HepG2 (cell line): ENCODE results near the gene DIMT1. TPM values are rescaled to one million over a fixed set of nuclear protein-coding genes. Genes with fewer than 3 reads are reported as not detected.

Experiments
- ATAC-seq: fragments of 200-7000 bp; cut with Tn5 transposase; 3 replicates; pipeline ENCODE4 v1.9.1; 2020; ENCODE audit warnings: mild to moderate bottlenecking, moderate library complexity
- BruUV-seq: library from RNA; stranded (reverse); fragments of 400-500 nt; replicated peaks from 2 replicates; lab custom pipeline; 2021; lab: Mats Ljungman, UMichigan
- CTCF ChIA-PET: fragments of 300-600 bp; formaldehyde crosslinking; extraction: SDS; loops from one replicate; lab custom pipeline; 2021; ENCODE audit warnings: low total read pairs, inconsistent platforms, low intra/inter-chr PET ratio; lab: Yijun Ruan, JAX
- POLR2A ChIA-PET: fragments of 350-600 bp; sonication (Branson Sonifier 250); formaldehyde crosslinking; loops from one replicate; lab custom pipeline; 2020; ENCODE audit warnings: antibody characterized with exemption, inconsistent platforms; lab: Yijun Ruan, JAX
- DNase-seq: peaks from one replicate; pipeline ENCODE4 v3.0.0-alpha.2; 2015; ENCODE audit warnings: low spot score
- FAIRE-seq: peaks from 3 replicates; lab custom pipeline; 2011; peaks lifted over from hg19 to GRCh38; lab: Jason Lieb, UNC
- H2AFZ ChIP-seq: one replicate; pipeline ENCODE4 v1.6.1; 2011; ENCODE audit warnings: low read length, inconsistent platforms
- H3K27ac ChIP-seq: fragments of 300-600 bp; 3 replicates; pipeline ENCODE4 v1.8.0; 2011; ENCODE audit warnings: mixed run types, mild to moderate bottlenecking, mixed read lengths, low read length, inconsistent platforms; ENCODE audit not compliant: insufficient read depth; ENCODE audit errors: extremely low read length
- H3K27me3 ChIP-seq, 2 experiments: fragments of 200-600 bp in 1 of 2; 2 replicates in 1 of 2; 3 replicates in 1 of 2; pipeline versions ENCODE4 v1.6.0 to v1.8.0; 2011; ENCODE audit warnings: low read length in 2 of 2, mild to moderate bottlenecking in 2 of 2, moderate library complexity in 2 of 2, inconsistent platforms in 1 of 2; ENCODE audit not compliant: insufficient read depth in 2 of 2, control insufficient read depth in 1 of 2
- H3K36me3 ChIP-seq, 2 experiments: fragments of 200-600 bp in 1 of 2; replicated peaks in 1 of 2; 2 replicates in 1 of 2; 3 replicates in 1 of 2; pipeline versions ENCODE4 v1.5.1 to v1.8.0; 2011; ENCODE audit warnings: low read length in 2 of 2, inconsistent platforms in 1 of 2; ENCODE audit not compliant: insufficient read depth in 2 of 2, control insufficient read depth in 1 of 2
- H3K4me1 ChIP-seq: 2 replicates; pipeline ENCODE4 v1.5.1; 2012; ENCODE audit warnings: low read length, inconsistent platforms; ENCODE audit not compliant: insufficient read depth
- H3K4me2 ChIP-seq: 2 replicates; pipeline ENCODE4 v1.6.0; 2011; ENCODE audit warnings: low read depth, low read length, inconsistent platforms
- H3K4me3 ChIP-seq, 3 experiments: fragments of 200-600 bp in 1 of 3; sonication (generic), shearing (Covaris generic) in 1 of 3; replicated peaks in 1 of 3; 2 replicates each; pipeline ENCODE4 v1.5.1; 2011 to 2016; ENCODE audit warnings: low read length in 3 of 3, inconsistent platforms in 2 of 3, low read depth in 2 of 3, mild to moderate bottlenecking in 2 of 3, control low read depth in 1 of 3, mixed read lengths in 1 of 3; ENCODE audit not compliant: insufficient read depth in 1 of 3
- H3K79me2 ChIP-seq: one replicate; pipeline ENCODE4 v1.6.1; 2011; ENCODE audit warnings: low read length, inconsistent platforms; ENCODE audit not compliant: insufficient read depth
- H3K9ac ChIP-seq: 2 replicates; pipeline ENCODE4 v1.6.0; 2011; ENCODE audit warnings: mild to moderate bottlenecking, low read depth, low read length, inconsistent platforms; ENCODE audit not compliant: insufficient read depth
- H3K9me3 ChIP-seq: 2 replicates; pipeline ENCODE4 v1.5.1; 2012; ENCODE audit warnings: mild to moderate bottlenecking, low read length
- H4K20me1 ChIP-seq: 2 replicates; pipeline ENCODE4 v1.6.0; 2011; ENCODE audit warnings: inconsistent platforms, mild to moderate bottlenecking, low read length, moderate library complexity; ENCODE audit not compliant: insufficient read depth
- BORCS8-MEF2B ChIP-seq: sonication (generic); formaldehyde crosslinking; IDR thresholded peaks from 2 replicates; pipeline ENCODE4 v1.8.0; 2022; ENCODE audit warnings: mild to moderate bottlenecking, missing genetic modification reagents
- CHD4 ChIP-seq: fragments of 200-600 bp; sonication (generic); IDR thresholded peaks from 2 replicates; pipeline ENCODE4 v1.7.0; 2017; ENCODE audit warnings: mild to moderate bottlenecking, low read length, borderline replicate concordance
- DNMT3B ChIP-seq: conservative IDR thresholded peaks from 2 replicates; pipeline ENCODE4 v1.6.1; 2016; ENCODE audit warnings: missing biosample characterization, control low read depth
- KAT7 ChIP-seq: IDR thresholded peaks from 2 replicates; pipeline ENCODE4 v1.6.1; 2018; ENCODE audit warnings: borderline replicate concordance, missing compliant biosample characterization
- KLF15 ChIP-seq: sonication (generic); formaldehyde crosslinking; IDR thresholded peaks from 2 replicates; pipeline ENCODE4 v1.8.1; 2023; ENCODE audit warnings: borderline replicate concordance, mild to moderate bottlenecking, inconsistent platforms, missing genetic modification reagents, mixed read lengths
- MATR3 ChIP-seq: sonication (generic); formaldehyde crosslinking; IDR thresholded peaks from 2 replicates; pipeline ENCODE4 v1.4.0; 2020; ENCODE audit warnings: missing genetic modification reagents
- MXI1 ChIP-seq: IDR thresholded peaks from 3 replicates; pipeline ENCODE4 v1.6.1; 2012; ENCODE audit warnings: low read depth, low read length, inconsistent platforms, borderline replicate concordance
- SIN3A ChIP-seq: IDR thresholded peaks from 2 replicates; pipeline ENCODE4 v1.6.1; 2011; ENCODE audit warnings: low read depth, mild to moderate bottlenecking, control low read depth, low read length, borderline replicate concordance
- SRSF9 ChIP-seq: fragments of 200-400 bp; formaldehyde crosslinking; IDR thresholded peaks from 2 replicates; pipeline ENCODE4 v1.6.1; 2018; ENCODE audit warnings: borderline replicate concordance, mild to moderate bottlenecking, low read depth, low read length; ENCODE audit not compliant: insufficient read depth, poor library complexity, severe bottlenecking
- ZGPAT ChIP-seq: IDR thresholded peaks from 2 replicates; pipeline ENCODE4 v1.6.1; 2016; ENCODE audit warnings: mild to moderate bottlenecking
- ZNF446 ChIP-seq: sonication (generic); formaldehyde crosslinking; IDR thresholded peaks from 2 replicates; pipeline ENCODE4 v1.5.0; 2020; ENCODE audit warnings: mild to moderate bottlenecking, missing genetic modification reagents
- ZNF512 ChIP-seq: sonication (generic); formaldehyde crosslinking; IDR thresholded peaks from 2 replicates; pipeline ENCODE4 v1.4.0; 2020; ENCODE audit warnings: mild to moderate bottlenecking, missing genetic modification reagents
- ZNF879 ChIP-seq: sonication (generic); formaldehyde crosslinking; IDR thresholded peaks from 2 replicates; pipeline ENCODE4 v1.8.1; 2023; ENCODE audit warnings: missing genetic modification reagents
- in situ Hi-C: cut with HindIII; loops from 2 replicates; pipeline ENCODE4 v1.10.0; 2017; ENCODE audit warnings: low pct_unique_long_range_greater_than_20kb; ENCODE audit not compliant: extremely low pct_ligation_motif_present
- intact Hi-C: fragments of 100-400 bp; cut with micrococcal nuclease; formaldehyde crosslinking; loops from one replicate; pipeline ENCODE4 v1.10.0; 2022; ENCODE audit not compliant: unreplicated experiment
- polyA plus RNA-seq, 8 experiments: library from polyadenylated mRNA; depleted of rRNA in 3 of 8; stranded (reverse) in 7 of 8; unstranded in 1 of 8; fragments of >200 nt; fragmentation: Illumina TruSeq in 4 of 8; extraction: Trizol in 4 of 8; gene quantifications; 2 replicates each; pipeline versions ENCODE4 v1.2.1 to v1.2.3, GENCODE V29; 2011 to 2016; ENCODE audit warnings: low read depth in 4 of 8, missing spikeins in 1 of 8, mixed read lengths in 1 of 8; ENCODE audit not compliant: insufficient read depth in 1 of 8
- total RNA-seq, 5 experiments: library from RNA; depleted of rRNA; stranded (reverse); fragments of >200 nt; fragmentation: Illumina TruSeq; extraction: Trizol; gene quantifications; 2 replicates each; pipeline ENCODE4 v1.2.3, GENCODE V29; 2016; ENCODE audit warnings: low read depth in 1 of 5
- TF ChIP-seq, protein P1 (sequence below): sonication (generic); formaldehyde crosslinking; IDR thresholded peaks from 2 replicates; pipeline ENCODE4 v1.5.0; 2020; ENCODE audit warnings: mild to moderate bottlenecking, missing genetic modification reagents, moderate library complexity

The DIMT1 gene
- total and polyA plus RNA-seq, 2 of the 13 experiments (the other 11 are each of a cell fraction or from before 2014, with no cell fraction given): 16.1 to 35.2 TPM

DNA sequence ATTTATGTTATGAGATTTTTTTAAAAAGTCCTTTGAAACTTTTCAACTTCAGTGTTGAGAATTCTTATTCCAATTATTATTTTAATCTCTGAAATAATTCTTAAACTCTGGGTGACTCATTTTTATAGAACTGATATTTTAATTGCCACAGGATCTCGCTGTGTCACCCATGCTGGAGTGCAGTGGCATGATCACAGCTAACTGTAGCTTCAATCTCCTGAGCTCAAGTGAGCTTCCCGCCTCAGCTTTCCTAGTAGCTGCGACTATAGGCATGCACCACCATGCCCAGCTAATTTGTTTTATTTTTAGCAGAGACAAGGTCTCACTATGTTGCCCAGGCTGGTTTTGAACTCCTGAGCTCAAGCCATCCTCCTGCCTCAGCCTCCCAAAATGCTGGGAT, 41.0 kb downstream of the DIMT1 start (continued):
- TF ChIP-seq ZNF512 (CRISPR knock-in tag) (no peak), BORCS8-MEF2B (no peak), CHD4 (no peak), KAT7 (CRISPR knock-in tag) (no peak), SIN3A (no peak)

DNA sequence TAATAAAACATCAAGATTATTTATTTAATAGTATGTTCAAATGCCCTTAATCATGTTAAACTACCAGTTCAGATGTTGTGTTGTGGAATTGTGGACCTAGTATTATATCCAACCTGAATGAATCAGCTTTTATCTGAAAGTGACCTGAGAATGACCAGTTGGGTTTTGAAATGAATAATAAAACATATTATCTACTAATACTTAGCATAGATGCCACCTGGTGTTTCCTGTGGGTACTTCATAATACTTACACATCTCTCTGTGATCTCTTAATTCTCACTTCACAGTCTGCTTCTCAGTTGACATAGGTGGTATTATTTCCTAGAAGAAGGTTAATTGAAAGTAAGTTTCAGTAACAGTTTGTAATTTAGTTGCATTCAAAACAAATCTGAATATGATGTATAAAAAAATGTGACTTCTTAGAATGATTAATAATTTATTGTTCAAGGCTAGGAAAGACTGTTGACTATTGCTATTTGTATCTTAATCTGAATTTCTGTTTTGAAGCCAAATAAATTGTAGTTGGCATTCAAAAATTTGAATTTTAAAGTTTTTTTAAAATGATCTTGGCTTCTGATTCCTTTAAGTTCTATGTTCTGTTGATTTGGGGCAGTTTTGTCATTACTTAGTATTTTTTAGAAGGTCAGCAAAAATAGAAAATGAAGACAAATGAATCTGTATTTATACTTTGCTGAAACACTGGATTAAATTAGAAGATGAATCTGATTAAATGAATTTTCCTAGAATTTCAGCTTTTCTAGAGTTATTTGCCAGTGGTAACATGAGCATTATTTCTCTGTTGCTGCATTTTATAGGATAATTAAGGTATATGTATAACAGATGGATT, 49.5 kb downstream of the DIMT1 start:
- ATAC-seq (peak; percentile 68), DNase-seq (peak; percentile 51), FAIRE-seq (no peak)
- Histone ChIP-seq H3K27ac (no peak overlapping the region), H3K36me3 (peaks cover 0 to 15% of the 10 kb centered on the region in 2 experiments; a peak in 3 of 5 replicates), H3K27me3 (no peaks in the 10 kb centered on the region), H3K4me3 (no peak overlapping the region), H3K4me2 (no peak overlapping the region), H3K9ac (no peak overlapping the region), H3K79me2 (no peaks in the 10 kb centered on the region), H4K20me1 (no peaks in the 10 kb centered on the region), H3K4me1 (no peaks in the 10 kb centered on the region), H3K9me3 (no peaks in the 10 kb centered on the region), H2AFZ (no peak overlapping the region)
- no TSS peak for BruUV-seq
- in situ Hi-C loops: no loop called here
- CTCF ChIA-PET: interaction anchor here (1.2 to 1.5 kb wide), 2 partner anchors 63 to 129 kb away, joined by 5 to 7 read pairs; no protein-coding TSS in a partner anchor
- intact Hi-C loops: loop anchor here (1.0 kb wide), 2 partner anchors 62 to 129 kb away; no protein-coding TSS in a partner anchor
- POLR2A ChIA-PET: no interaction called here
- TF ChIP-seq ZNF446 (CRISPR knock-in tag) (no peak), ZGPAT (CRISPR knock-in tag) (no peak), ZNF879 (CRISPR knock-in tag) (no peak), KLF15 (CRISPR knock-in tag) (no peak), SRSF9 (no peak), MXI1 (no peak), DNMT3B (CRISPR knock-in tag) (no peak), MATR3 (CRISPR knock-in tag) (no peak)
- TF ChIP-seq, protein P1, sequence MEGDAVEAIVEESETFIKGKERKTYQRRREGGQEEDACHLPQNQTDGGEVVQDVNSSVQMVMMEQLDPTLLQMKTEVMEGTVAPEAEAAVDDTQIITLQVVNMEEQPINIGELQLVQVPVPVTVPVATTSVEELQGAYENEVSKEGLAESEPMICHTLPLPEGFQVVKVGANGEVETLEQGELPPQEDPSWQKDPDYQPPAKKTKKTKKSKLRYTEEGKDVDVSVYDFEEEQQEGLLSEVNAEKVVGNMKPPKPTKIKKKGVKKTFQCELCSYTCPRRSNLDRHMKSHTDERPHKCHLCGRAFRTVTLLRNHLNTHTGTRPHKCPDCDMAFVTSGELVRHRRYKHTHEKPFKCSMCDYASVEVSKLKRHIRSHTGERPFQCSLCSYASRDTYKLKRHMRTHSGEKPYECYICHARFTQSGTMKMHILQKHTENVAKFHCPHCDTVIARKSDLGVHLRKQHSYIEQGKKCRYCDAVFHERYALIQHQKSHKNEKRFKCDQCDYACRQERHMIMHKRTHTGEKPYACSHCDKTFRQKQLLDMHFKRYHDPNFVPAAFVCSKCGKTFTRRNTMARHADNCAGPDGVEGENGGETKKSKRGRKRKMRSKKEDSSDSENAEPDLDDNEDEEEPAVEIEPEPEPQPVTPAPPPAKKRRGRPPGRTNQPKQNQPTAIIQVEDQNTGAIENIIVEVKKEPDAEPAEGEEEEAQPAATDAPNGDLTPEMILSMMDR: peak; percentile 50
